Measurements from ENCODE around the gene SAMD14. TPM values are rescaled to one million over a fixed set of nuclear protein-coding genes. Genes with fewer than 3 reads are reported as not detected.

Gene SAMD14
- total RNA-seq, 1 experiment from 2014 or later, result 3.4 TPM

DNA sequence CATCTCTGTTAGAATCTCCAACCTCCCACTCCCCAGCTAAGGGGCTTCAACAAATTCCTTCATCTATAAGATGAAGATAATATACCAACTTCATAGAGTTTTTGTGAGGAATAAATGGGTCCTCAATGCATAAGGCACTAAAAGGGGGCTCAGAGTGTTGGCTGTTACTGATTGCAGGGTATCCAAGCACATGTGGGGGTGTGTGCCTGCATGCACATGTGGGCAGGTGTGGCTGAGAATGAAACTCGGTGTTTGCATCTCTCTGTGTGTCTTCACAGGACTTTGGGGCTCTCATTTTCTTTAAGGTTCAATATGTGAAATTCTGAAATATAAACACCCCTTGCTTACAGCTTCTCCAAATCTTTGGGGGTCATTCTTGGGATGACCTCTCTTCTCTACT lies 24.6 kb upstream of the SAMD14 start:
- Mint-ChIP-seq H3K4me1 (ENCODE audit: low read depth, unreplicated experiment) (peaks cover 10% of the 10 kb centered on the region), H3K9me3 (ENCODE audit: unreplicated experiment) (no peaks in the 10 kb centered on the region), H3K36me3 (ENCODE audit: insufficient read depth, unreplicated experiment) (peaks cover 6% of the 10 kb centered on the region), H3K4me3 (ENCODE audit: unreplicated experiment) (no peak overlapping the region), H3K27me3 (ENCODE audit: insufficient read depth, unreplicated experiment) (no peaks in the 10 kb centered on the region), H3K27ac (ENCODE audit: unreplicated experiment) (no peak overlapping the region)
- ChIA-PET CTCF (interaction anchor here (1.0 to 1.4 kb wide), 2 partner anchors 11 to 24 kb away, joined by 3 read pairs; partner anchors contain the start of gene SGCA), POLR2A (no interaction called here)
- Histone ChIP-seq H3K4me1 (peaks cover 8% of the 10 kb centered on the region; the same call in 1 of the 2 replicates), H3K36me3 (ENCODE audit: control insufficient read depth, insufficient read depth, low read length) (no peaks in the 10 kb centered on the region), H3K9me3 (no peaks in the 10 kb centered on the region), H3K27me3 (replicated peaks; ENCODE audit: control insufficient read depth, insufficient read depth, low read length) (no peaks in the 10 kb centered on the region), H3K4me3 (ENCODE audit: low read depth, low read length) (no peak overlapping the region)
- DNase-seq, result no peak
- intact Hi-C loops (cut with micrococcal nuclease; ENCODE audit: unreplicated experiment), result no loop called here
- TF ChIP-seq, protein P1, sequence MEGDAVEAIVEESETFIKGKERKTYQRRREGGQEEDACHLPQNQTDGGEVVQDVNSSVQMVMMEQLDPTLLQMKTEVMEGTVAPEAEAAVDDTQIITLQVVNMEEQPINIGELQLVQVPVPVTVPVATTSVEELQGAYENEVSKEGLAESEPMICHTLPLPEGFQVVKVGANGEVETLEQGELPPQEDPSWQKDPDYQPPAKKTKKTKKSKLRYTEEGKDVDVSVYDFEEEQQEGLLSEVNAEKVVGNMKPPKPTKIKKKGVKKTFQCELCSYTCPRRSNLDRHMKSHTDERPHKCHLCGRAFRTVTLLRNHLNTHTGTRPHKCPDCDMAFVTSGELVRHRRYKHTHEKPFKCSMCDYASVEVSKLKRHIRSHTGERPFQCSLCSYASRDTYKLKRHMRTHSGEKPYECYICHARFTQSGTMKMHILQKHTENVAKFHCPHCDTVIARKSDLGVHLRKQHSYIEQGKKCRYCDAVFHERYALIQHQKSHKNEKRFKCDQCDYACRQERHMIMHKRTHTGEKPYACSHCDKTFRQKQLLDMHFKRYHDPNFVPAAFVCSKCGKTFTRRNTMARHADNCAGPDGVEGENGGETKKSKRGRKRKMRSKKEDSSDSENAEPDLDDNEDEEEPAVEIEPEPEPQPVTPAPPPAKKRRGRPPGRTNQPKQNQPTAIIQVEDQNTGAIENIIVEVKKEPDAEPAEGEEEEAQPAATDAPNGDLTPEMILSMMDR (IDR thresholded peaks at IDR 0.05; ENCODE audit: insufficient read depth in 1 of 2, low read depth in 1 of 2, low read length in 1 of 2, severe bottlenecking in 1 of 2, unreplicated experiment in 1 of 2), result no peak
- no TSS peak for BruUV-seq (replicated peaks)

DNA sequence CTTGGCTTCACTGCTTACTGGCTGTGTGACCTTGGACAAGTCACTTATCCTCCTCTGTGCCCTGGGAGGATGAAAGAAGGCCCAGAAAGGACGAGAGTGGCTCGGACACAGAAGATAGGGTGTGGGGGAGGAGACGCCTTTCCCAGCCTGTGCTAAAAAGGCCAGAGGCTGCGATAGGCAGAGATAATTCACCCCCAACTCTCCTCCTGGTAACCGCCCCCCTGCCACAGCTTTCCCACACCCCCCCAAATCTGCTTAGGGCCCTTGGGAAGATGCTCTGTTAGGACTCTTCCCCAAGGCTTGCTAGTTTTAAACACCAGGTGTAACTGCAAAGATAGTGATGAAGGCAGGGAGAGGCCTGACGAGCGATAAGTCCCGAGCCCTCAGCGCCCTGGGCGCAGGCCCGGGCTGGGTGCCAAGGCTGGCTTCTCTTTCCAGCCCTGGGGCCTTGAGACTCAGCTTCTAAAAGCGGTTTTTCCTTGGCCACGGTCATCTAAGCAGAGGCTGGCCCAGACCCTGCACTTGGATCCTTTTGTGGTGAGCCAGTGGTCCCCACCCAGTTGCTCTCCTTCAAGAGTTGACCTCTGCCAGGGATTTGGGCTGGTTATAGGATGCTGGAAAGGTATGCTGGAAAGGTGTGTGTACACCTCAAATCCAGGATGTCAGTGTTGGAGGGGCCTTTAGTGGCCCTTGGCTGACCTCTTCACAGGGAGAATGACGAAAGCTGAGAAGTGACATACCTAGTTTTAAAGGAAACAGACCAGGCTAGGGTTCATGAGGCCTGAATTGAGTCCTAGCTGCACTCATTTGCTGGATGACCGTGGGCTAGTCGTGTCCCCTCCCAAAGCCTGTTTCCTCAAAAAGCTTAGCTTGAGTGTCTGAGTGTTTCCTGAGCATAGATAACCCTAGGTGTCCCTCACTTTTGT lies 24.0 kb upstream of the SAMD14 start:
- peaks cover 8% of the 10 kb centered on the region; the same call in 1 of the 2 replicates for H3K4me1 ChIP-seq
- H3K4me3 ChIP-seq (ENCODE audit: low read depth, low read length), result no peak overlapping the region
- H3K36me3 ChIP-seq (ENCODE audit: control insufficient read depth, insufficient read depth, low read length), result no peaks in the 10 kb centered on the region
- Mint-ChIP-seq H3K36me3 (ENCODE audit: insufficient read depth, unreplicated experiment) (peaks cover 6% of the 10 kb centered on the region), H3K27me3 (ENCODE audit: insufficient read depth, unreplicated experiment) (no peaks in the 10 kb centered on the region), H3K4me3 (ENCODE audit: unreplicated experiment) (no peak overlapping the region), H3K27ac (ENCODE audit: unreplicated experiment) (no peak overlapping the region), H3K4me1 (ENCODE audit: low read depth, unreplicated experiment) (peaks cover 15% of the 10 kb centered on the region), H3K9me3 (ENCODE audit: unreplicated experiment) (no peaks in the 10 kb centered on the region)
- no peaks in the 10 kb centered on the region for H3K9me3 ChIP-seq
- TF ChIP-seq, protein P1 (IDR thresholded peaks at IDR 0.05; ENCODE audit: insufficient read depth in 1 of 2, low read depth in 1 of 2, low read length in 1 of 2, severe bottlenecking in 1 of 2, unreplicated experiment in 1 of 2), result no peak
- ChIA-PET CTCF (interaction anchor here (0.6 to 1.0 kb wide), 2 partner anchors 12 to 287 kb away, joined by 3 read pairs; partner anchors contain the start of gene SGCA), POLR2A (no interaction called here)
- intact Hi-C loops (cut with micrococcal nuclease; ENCODE audit: unreplicated experiment), result no loop called here
- no TSS peak for BruUV-seq (replicated peaks)
- H3K27me3 ChIP-seq (replicated peaks; ENCODE audit: control insufficient read depth, insufficient read depth, low read length), result no peaks in the 10 kb centered on the region
- no peak for DNase-seq

DNA sequence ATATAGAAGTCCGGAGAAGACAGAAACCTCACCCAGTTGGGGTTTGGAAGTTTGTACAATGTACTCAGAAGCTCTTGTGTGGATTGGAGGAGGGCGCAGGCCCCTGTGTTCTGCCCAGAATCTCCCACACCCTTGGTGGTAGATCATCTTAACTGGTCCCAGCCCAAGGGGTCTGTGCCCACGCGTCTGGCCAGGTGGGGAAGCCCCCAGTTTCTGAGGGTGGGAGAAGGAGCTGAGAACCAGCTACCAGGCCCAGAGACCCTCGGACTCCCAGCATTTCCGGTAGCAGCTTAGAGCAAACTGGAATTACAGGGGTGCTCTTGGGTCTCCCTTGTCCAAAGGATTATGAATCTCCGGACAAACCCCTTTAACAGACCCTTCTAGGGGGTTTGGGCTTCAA lies 22.8 kb upstream of the SAMD14 start:
- no TSS peak for BruUV-seq (replicated peaks)
- H3K4me1 ChIP-seq, result peaks cover 18% of the 10 kb centered on the region
- no peaks in the 10 kb centered on the region for H3K27me3 ChIP-seq (replicated peaks; ENCODE audit: control insufficient read depth, insufficient read depth, low read length)
- no peak overlapping the region for H3K4me3 ChIP-seq (ENCODE audit: low read depth, low read length)
- intact Hi-C loops (cut with micrococcal nuclease; ENCODE audit: unreplicated experiment), result loop anchor here (1.0 kb wide), 1 partner anchor 9 kb away; no protein-coding TSS in a partner anchor
- Mint-ChIP-seq H3K27ac (ENCODE audit: unreplicated experiment) (peak overlapping the region; percentile 69), H3K4me1 (ENCODE audit: low read depth, unreplicated experiment) (peaks cover 27% of the 10 kb centered on the region), H3K9me3 (ENCODE audit: unreplicated experiment) (no peaks in the 10 kb centered on the region), H3K4me3 (ENCODE audit: unreplicated experiment) (no peak overlapping the region), H3K36me3 (ENCODE audit: insufficient read depth, unreplicated experiment) (peaks cover 13% of the 10 kb centered on the region), H3K27me3 (ENCODE audit: insufficient read depth, unreplicated experiment) (no peaks in the 10 kb centered on the region)
- no peaks in the 10 kb centered on the region for H3K9me3 ChIP-seq
- POLR2A ChIA-PET, result interaction anchor here (1.3 kb wide), 2 partner anchors 364 to 389 kb away, joined by 3 to 4 read pairs; partner anchors contain the start of genes FAM117A and KAT7
- H3K36me3 ChIP-seq (ENCODE audit: control insufficient read depth, insufficient read depth, low read length), result no peaks in the 10 kb centered on the region
- TF ChIP-seq, protein P1 (IDR thresholded peaks at IDR 0.05; ENCODE audit: insufficient read depth in 1 of 2, low read depth in 1 of 2, low read length in 1 of 2, severe bottlenecking in 1 of 2, unreplicated experiment in 1 of 2), result no peak
- DNase-seq, result no peak
- CTCF ChIA-PET, result interaction anchor here (0.8 to 2.1 kb wide), 11 partner anchors 9 to 287 kb away, joined by 3 to 33 read pairs (median 6); partner anchors contain the start of genes LRRC59 and SGCA

Measured in Caco-2 (cell line).